Measurements from ENCODE around the gene VPS13C. TPM values are rescaled to one million over a fixed set of nuclear protein-coding genes. Genes with fewer than 3 reads are reported as not detected.

The VPS13C gene
- polyA plus RNA-seq, 3 donors: 12.0 to 32.2 (median 18.4) TPM

GRCh38 chr15:62058327-62059028 is 1.8 kb downstream of the VPS13C start:
- Histone ChIP-seq H3K4me1 (ENCODE audit: control insufficient read depth in 1 of 2, insufficient read depth in 2 of 2, low read length in 2 of 2) (peaks cover 56 to 62% of the 10 kb centered on the region in 2 donors), H3K4me2 (replicated peaks; ENCODE audit: extremely low read depth, low read length, poor library complexity, severe bottlenecking) (peak overlapping the region; percentile 90), H4K20me1 (ENCODE audit: insufficient read depth, low read length) (peaks cover 60% of the 10 kb centered on the region), H3K4me3 (replicated peaks in 1 of 3; ENCODE audit: low read depth in 2 of 3, low read length in 3 of 3) (peak overlapping the region in 1 of 3 experiments; percentile 94), H3K9ac (ENCODE audit: insufficient read depth, low read length, poor library complexity, severe bottlenecking) (no peak overlapping the region), H3K36me3 (replicated peaks in 1 of 2; ENCODE audit: control insufficient read depth in 1 of 2, insufficient read depth in 2 of 2, low read length in 2 of 2) (no peaks in the 10 kb centered on the region), H3K27ac (ENCODE audit: low read depth in 1 of 2, low read length in 2 of 2) (peak overlapping the region in 1 of 2 donors; percentile 46), H3K79me2 (ENCODE audit: insufficient read depth, low read length) (peaks cover 62% of the 10 kb centered on the region), H2AFZ (ENCODE audit: insufficient read depth, low read depth, low read length, poor library complexity, severe bottlenecking) (no peak overlapping the region), H3K9me3 (replicated peaks in 1 of 2; ENCODE audit: control insufficient read depth in 1 of 2, insufficient read depth in 1 of 2, low read length in 2 of 2) (no peaks in the 10 kb centered on the region), H3K27me3 (ENCODE audit: control insufficient read depth in 2 of 2, insufficient read depth in 2 of 2, low read length in 2 of 2) (peaks cover 14 to 26% of the 10 kb centered on the region in 2 donors)
- H3K4me1 Mint-ChIP-seq: peaks cover 52% of the 10 kb centered on the region
- no CpG with 5 or more reads among the region's 5 CpGs for WGBS (ENCODE audit: insufficient coverage)
- no peak for DNase-seq
- intact Hi-C loops (cut with micrococcal nuclease): no loop called here
- H3K27me3 Mint-ChIP-seq (ENCODE audit: low read depth in 3 of 3): peaks cover 22 to 26% (median 25%) of the 10 kb centered on the region in 3 donors
- H3K36me3 Mint-ChIP-seq: peaks cover 3 to 9% of the 10 kb centered on the region in 2 donors
- no peaks in the 10 kb centered on the region for H3K9me3 Mint-ChIP-seq
- H3K4me3 Mint-ChIP-seq: no peak overlapping the region
- peak overlapping the region; percentile 40 to 94 (median 70) for H3K27ac Mint-ChIP-seq
- no peak for TF ChIP-seq CTCF (IDR thresholded peaks at IDR 0.05)

GRCh38 chr15:62057341-62057980 is 2.8 kb downstream of the VPS13C start:
- no CpG with 5 or more reads among the region's 4 CpGs for WGBS (ENCODE audit: insufficient coverage)
- peak overlapping the region; percentile 25 to 74 for H3K27ac ChIP-seq (ENCODE audit: low read depth in 1 of 2, low read length in 2 of 2)
- H3K4me2 ChIP-seq (replicated peaks; ENCODE audit: extremely low read depth, low read length, poor library complexity, severe bottlenecking): peak overlapping the region; percentile 90
- no peaks in the 10 kb centered on the region for H3K9me3 Mint-ChIP-seq
- no peak overlapping the region for H3K4me3 Mint-ChIP-seq
- H3K27me3 Mint-ChIP-seq (ENCODE audit: low read depth in 3 of 3): peaks cover 11 to 18% (median 16%) of the 10 kb centered on the region in 3 donors
- peaks cover 66 to 72% of the 10 kb centered on the region in 2 donors for H3K4me1 ChIP-seq (ENCODE audit: control insufficient read depth in 1 of 2, insufficient read depth in 2 of 2, low read length in 2 of 2)
- DNase-seq: peak in 1 of 3 donors; percentile 26
- peaks cover 9 to 16% of the 10 kb centered on the region in 2 donors for H3K27me3 ChIP-seq (ENCODE audit: control insufficient read depth in 2 of 2, insufficient read depth in 2 of 2, low read length in 2 of 2)
- H3K4me3 ChIP-seq (replicated peaks in 1 of 3; ENCODE audit: low read depth in 2 of 3, low read length in 3 of 3): peak overlapping the region in 1 of 3 experiments; percentile 24
- H4K20me1 ChIP-seq (ENCODE audit: insufficient read depth, low read length): peaks cover 70% of the 10 kb centered on the region
- H3K36me3 ChIP-seq (replicated peaks in 1 of 2; ENCODE audit: control insufficient read depth in 1 of 2, insufficient read depth in 2 of 2, low read length in 2 of 2): no peaks in the 10 kb centered on the region
- H2AFZ ChIP-seq (ENCODE audit: insufficient read depth, low read depth, low read length, poor library complexity, severe bottlenecking): no peak overlapping the region
- TF ChIP-seq CTCF (IDR thresholded peaks at IDR 0.05): no peak
- H3K9me3 ChIP-seq (replicated peaks in 1 of 2; ENCODE audit: control insufficient read depth in 1 of 2, insufficient read depth in 1 of 2, low read length in 2 of 2): no peaks in the 10 kb centered on the region
- H3K4me1 Mint-ChIP-seq: peaks cover 61% of the 10 kb centered on the region
- H3K79me2 ChIP-seq (ENCODE audit: insufficient read depth, low read length): peaks cover 72% of the 10 kb centered on the region
- intact Hi-C loops (cut with micrococcal nuclease): no loop called here
- no peak overlapping the region for H3K9ac ChIP-seq (ENCODE audit: insufficient read depth, low read length, poor library complexity, severe bottlenecking)
- peaks cover 3 to 9% of the 10 kb centered on the region in 2 donors for H3K36me3 Mint-ChIP-seq
- H3K27ac Mint-ChIP-seq: peak overlapping the region; percentile 69 to 85 (median 80)

Measured in CD14-positive monocyte (primary cell).